HepG2 (cell line): ENCODE data around the gene FAM50A. TPM values are rescaled to one million over a fixed set of nuclear protein-coding genes. Genes with fewer than 3 reads are reported as not detected.

Experiments used
- ATAC-seq: fragments of 200-7000 bp; cut with Tn5 transposase; 3 replicates; pipeline ENCODE4 v1.9.1; 2020; ENCODE audit warnings: mild to moderate bottlenecking, moderate library complexity
- BruUV-seq: library from RNA; stranded (reverse); fragments of 400-500 nt; replicated peaks from 2 replicates; lab custom pipeline; 2021; lab: Mats Ljungman, UMichigan
- CTCF ChIA-PET: fragments of 300-600 bp; formaldehyde crosslinking; extraction: SDS; loops from one replicate; lab custom pipeline; 2021; ENCODE audit warnings: low total read pairs, inconsistent platforms, low intra/inter-chr PET ratio; lab: Yijun Ruan, JAX
- POLR2A ChIA-PET: fragments of 350-600 bp; sonication (Branson Sonifier 250); formaldehyde crosslinking; loops from one replicate; lab custom pipeline; 2020; ENCODE audit warnings: antibody characterized with exemption, inconsistent platforms; lab: Yijun Ruan, JAX
- DNase-seq: peaks from one replicate; pipeline ENCODE4 v3.0.0-alpha.2; 2015; ENCODE audit warnings: low spot score
- FAIRE-seq: peaks from 3 replicates; lab custom pipeline; 2011; peaks lifted over from hg19 to GRCh38; lab: Jason Lieb, UNC
- H2AFZ ChIP-seq: one replicate; pipeline ENCODE4 v1.6.1; 2011; ENCODE audit warnings: low read length, inconsistent platforms
- H3K27ac ChIP-seq: fragments of 300-600 bp; 3 replicates; pipeline ENCODE4 v1.8.0; 2011; ENCODE audit warnings: mixed run types, mild to moderate bottlenecking, mixed read lengths, low read length, inconsistent platforms; ENCODE audit not compliant: insufficient read depth; ENCODE audit errors: extremely low read length
- H3K27me3 ChIP-seq, 2 experiments: fragments of 200-600 bp in 1 of 2; 2 replicates in 1 of 2; 3 replicates in 1 of 2; pipeline versions ENCODE4 v1.6.0 to v1.8.0; 2011; ENCODE audit warnings: low read length in 2 of 2, mild to moderate bottlenecking in 2 of 2, moderate library complexity in 2 of 2, inconsistent platforms in 1 of 2; ENCODE audit not compliant: insufficient read depth in 2 of 2, control insufficient read depth in 1 of 2
- H3K36me3 ChIP-seq, 2 experiments: fragments of 200-600 bp in 1 of 2; replicated peaks in 1 of 2; 2 replicates in 1 of 2; 3 replicates in 1 of 2; pipeline versions ENCODE4 v1.5.1 to v1.8.0; 2011; ENCODE audit warnings: low read length in 2 of 2, inconsistent platforms in 1 of 2; ENCODE audit not compliant: insufficient read depth in 2 of 2, control insufficient read depth in 1 of 2
- H3K4me1 ChIP-seq: 2 replicates; pipeline ENCODE4 v1.5.1; 2012; ENCODE audit warnings: low read length, inconsistent platforms; ENCODE audit not compliant: insufficient read depth
- H3K4me2 ChIP-seq: 2 replicates; pipeline ENCODE4 v1.6.0; 2011; ENCODE audit warnings: low read depth, low read length, inconsistent platforms
- H3K4me3 ChIP-seq, 3 experiments: fragments of 200-600 bp in 1 of 3; sonication (generic), shearing (Covaris generic) in 1 of 3; replicated peaks in 1 of 3; 2 replicates each; pipeline ENCODE4 v1.5.1; 2011 to 2016; ENCODE audit warnings: low read length in 3 of 3, inconsistent platforms in 2 of 3, low read depth in 2 of 3, mild to moderate bottlenecking in 2 of 3, control low read depth in 1 of 3, mixed read lengths in 1 of 3; ENCODE audit not compliant: insufficient read depth in 1 of 3
- H3K79me2 ChIP-seq: one replicate; pipeline ENCODE4 v1.6.1; 2011; ENCODE audit warnings: low read length, inconsistent platforms; ENCODE audit not compliant: insufficient read depth
- H3K9ac ChIP-seq: 2 replicates; pipeline ENCODE4 v1.6.0; 2011; ENCODE audit warnings: mild to moderate bottlenecking, low read depth, low read length, inconsistent platforms; ENCODE audit not compliant: insufficient read depth
- H3K9me3 ChIP-seq: 2 replicates; pipeline ENCODE4 v1.5.1; 2012; ENCODE audit warnings: mild to moderate bottlenecking, low read length
- H4K20me1 ChIP-seq: 2 replicates; pipeline ENCODE4 v1.6.0; 2011; ENCODE audit warnings: inconsistent platforms, mild to moderate bottlenecking, low read length, moderate library complexity; ENCODE audit not compliant: insufficient read depth
- AHR ChIP-seq: IDR thresholded peaks from 2 replicates; pipeline ENCODE4 v1.6.1; 2018; ENCODE audit warnings: missing genetic modification reagents, missing compliant biosample characterization
- CEBPB ChIP-seq: IDR thresholded peaks from 2 replicates; pipeline ENCODE4 v1.6.1; 2011; ENCODE audit warnings: low read depth, low read length, improper control_type of control experiment, borderline replicate concordance
- EHMT2 ChIP-seq: fragments of 200-600 bp; sonication (generic); IDR thresholded peaks from 2 replicates; pipeline ENCODE4 v1.7.0; 2017; ENCODE audit warnings: antibody characterized with exemption, low read depth, low read length, borderline replicate concordance
- ETV5 ChIP-seq: IDR thresholded peaks from 2 replicates; pipeline ENCODE4 v1.6.1; 2018; ENCODE audit warnings: missing biosample characterization, missing genetic modification reagents, inconsistent platforms, borderline replicate concordance
- FIP1L1 ChIP-seq: fragments of 200-400 bp; formaldehyde crosslinking; IDR thresholded peaks from 2 replicates; pipeline ENCODE4 v1.6.1; 2018; ENCODE audit warnings: low read depth, mild to moderate bottlenecking, low read length, moderate library complexity, borderline replicate concordance; ENCODE audit not compliant: insufficient read depth
- GPN1 ChIP-seq: sonication (generic); formaldehyde crosslinking; IDR thresholded peaks from 2 replicates; pipeline ENCODE4 v1.5.1; 2020; ENCODE audit warnings: missing genetic modification reagents, borderline replicate concordance
- HHEX ChIP-seq: IDR thresholded peaks from 2 replicates; pipeline ENCODE4 v1.6.1; 2016; ENCODE audit warnings: control low read depth
- HIVEP1 ChIP-seq: sonication (generic); formaldehyde crosslinking; IDR thresholded peaks from 2 replicates; pipeline ENCODE4 v1.4.0; 2020; ENCODE audit warnings: mild to moderate bottlenecking, missing genetic modification reagents
- HOXD1 ChIP-seq: sonication (generic); formaldehyde crosslinking; IDR thresholded peaks from 2 replicates; pipeline ENCODE4 v1.5.0; 2020; ENCODE audit warnings: missing genetic modification reagents
- KMT2A ChIP-seq: sonication (generic); formaldehyde crosslinking; IDR thresholded peaks from 2 replicates; pipeline ENCODE4 v1.4.0; 2020; ENCODE audit warnings: missing genetic modification reagents
- MEIS2 ChIP-seq: sonication (generic); formaldehyde crosslinking; IDR thresholded peaks from 2 replicates; pipeline ENCODE4 v1.9.0; 2021; ENCODE audit warnings: mild to moderate bottlenecking, missing genetic modification reagents
- POLR2G ChIP-seq: fragments of 200-400 bp; formaldehyde crosslinking; IDR thresholded peaks from 2 replicates; pipeline ENCODE4 v1.6.1; 2018; ENCODE audit warnings: mild to moderate bottlenecking, low read depth, low read length, moderate library complexity
- PRDM4 ChIP-seq: sonication (generic); formaldehyde crosslinking; IDR thresholded peaks from 2 replicates; pipeline ENCODE4 v1.9.0; 2021; ENCODE audit warnings: missing genetic modification reagents, borderline replicate concordance
- SIX1 ChIP-seq: sonication (generic); formaldehyde crosslinking; IDR thresholded peaks from 2 replicates; pipeline ENCODE4 v1.4.0; 2020; ENCODE audit warnings: missing genetic modification reagents, borderline replicate concordance
- SKI ChIP-seq: fragments of 450-650 bp; IDR thresholded peaks from one replicate; pipeline ENCODE4 v1.6.1; 2018; ENCODE audit warnings: mild to moderate bottlenecking; ENCODE audit not compliant: partially characterized antibody
- SMYD3 ChIP-seq: sonication (generic); formaldehyde crosslinking; IDR thresholded peaks from 2 replicates; pipeline ENCODE4 v1.8.1; 2023; ENCODE audit warnings: mild to moderate bottlenecking, missing genetic modification reagents
- SNAI1 ChIP-seq: sonication (generic); formaldehyde crosslinking; IDR thresholded peaks from 2 replicates; pipeline ENCODE4 v1.5.0; 2020; ENCODE audit warnings: mild to moderate bottlenecking, missing genetic modification reagents, borderline replicate concordance
- TGIF2 ChIP-seq: IDR thresholded peaks from 2 replicates; pipeline ENCODE4 v1.6.1; 2016; ENCODE audit warnings: control low read depth, missing compliant biosample characterization
- ZBTB21 ChIP-seq: sonication (generic); formaldehyde crosslinking; IDR thresholded peaks from 2 replicates; pipeline ENCODE4 v1.4.0; 2020; ENCODE audit warnings: missing genetic modification reagents
- ZBTB33 ChIP-seq: sonication (generic); formaldehyde crosslinking; IDR thresholded peaks from 2 replicates; pipeline ENCODE4 v1.4.0; 2020; ENCODE audit warnings: missing genetic modification reagents
- ZNF180 ChIP-seq: sonication (generic); formaldehyde crosslinking; IDR thresholded peaks from 2 replicates; pipeline ENCODE4 v1.4.0; 2020; ENCODE audit warnings: low read depth, missing genetic modification reagents, borderline replicate concordance
- ZNF773 ChIP-seq: sonication (generic); formaldehyde crosslinking; IDR thresholded peaks from 2 replicates; pipeline ENCODE4 v1.4.0; 2020; ENCODE audit warnings: missing genetic modification reagents, borderline replicate concordance
- ZNF790 ChIP-seq: sonication (generic); formaldehyde crosslinking; IDR thresholded peaks from 2 replicates; pipeline ENCODE4 v1.8.0; 2022; ENCODE audit warnings: missing genetic modification reagents, mild to moderate bottlenecking, borderline replicate concordance
- ZSCAN31 ChIP-seq: sonication (generic); formaldehyde crosslinking; IDR thresholded peaks from 2 replicates; pipeline ENCODE4 v1.5.0; 2020; ENCODE audit warnings: low read depth, mild to moderate bottlenecking, missing genetic modification reagents
- WGBS: methylation state at CpG from one replicate; pipeline ENCODE4 v1.1.6; 2017; ENCODE audit warnings: low lambda C conversion rate; 5-methylcytosine and 5-hydroxymethylcytosine counted together
- in situ Hi-C: cut with HindIII; loops from 2 replicates; pipeline ENCODE4 v1.10.0; 2017; ENCODE audit warnings: low pct_unique_long_range_greater_than_20kb; ENCODE audit not compliant: extremely low pct_ligation_motif_present
- intact Hi-C: fragments of 100-400 bp; cut with micrococcal nuclease; formaldehyde crosslinking; loops from one replicate; pipeline ENCODE4 v1.10.0; 2022; ENCODE audit not compliant: unreplicated experiment
- polyA plus RNA-seq, 8 experiments: library from polyadenylated mRNA; depleted of rRNA in 3 of 8; stranded (reverse) in 7 of 8; unstranded in 1 of 8; fragments of >200 nt; fragmentation: Illumina TruSeq in 4 of 8; extraction: Trizol in 4 of 8; gene quantifications; 2 replicates each; pipeline versions ENCODE4 v1.2.1 to v1.2.3, GENCODE V29; 2011 to 2016; ENCODE audit warnings: low read depth in 4 of 8, missing spikeins in 1 of 8, mixed read lengths in 1 of 8; ENCODE audit not compliant: insufficient read depth in 1 of 8
- total RNA-seq, 5 experiments: library from RNA; depleted of rRNA; stranded (reverse); fragments of >200 nt; fragmentation: Illumina TruSeq; extraction: Trizol; gene quantifications; 2 replicates each; pipeline ENCODE4 v1.2.3, GENCODE V29; 2016; ENCODE audit warnings: low read depth in 1 of 5

Gene FAM50A
- total and polyA plus RNA-seq, 2 of the 13 experiments (the other 11 are each of a cell fraction or from before 2014, with no cell fraction given): 30.7 to 40.7 TPM

GRCh38 chrX:154449618-154450017 lies 5.7 kb downstream of the FAM50A start (continued):
- no peak for TF ChIP-seq EHMT2
- no peak for TF ChIP-seq FIP1L1
- TF ChIP-seq SMYD3: no peak
- TF ChIP-seq SIX1 (CRISPR knock-in tag): no peak
- TF ChIP-seq AHR: no peak
- TF ChIP-seq ZBTB21 (CRISPR knock-in tag): no peak
- TF ChIP-seq ZNF773 (CRISPR knock-in tag): no peak

GRCh38 chrX:154450312-154450711 lies 6.4 kb downstream of the FAM50A start:
- ChIA-PET CTCF (no interaction called here), POLR2A (no interaction called here)
- WGBS: 98% methylated on average over 8 of the region's 17 CpGs
- TF ChIP-seq KMT2A (CRISPR knock-in tag) (no peak), TGIF2 (CRISPR knock-in tag) (no peak), GPN1 (no peak), ETV5 (CRISPR knock-in tag) (no peak), ZNF790 (CRISPR knock-in tag) (no peak), HHEX (CRISPR knock-in tag) (no peak), ZBTB33 (CRISPR knock-in tag) (no peak), ZSCAN31 (CRISPR knock-in tag) (no peak), HOXD1 (no peak), SNAI1 (CRISPR knock-in tag) (no peak), HIVEP1 (CRISPR knock-in tag) (no peak), PRDM4 (no peak), ZNF180 (CRISPR knock-in tag) (no peak), SKI (no peak), CEBPB (no peak), POLR2G (no peak), MEIS2 (CRISPR knock-in tag) (no peak)

More at GRCh38 chrX:154450312-154450711, 6.4 kb downstream of the FAM50A start:
- DNase-seq: no peak
- no peak overlapping the region for H2AFZ ChIP-seq
- H3K79me2 ChIP-seq: no peaks in the 10 kb centered on the region
- H3K27me3 ChIP-seq: no peaks in the 10 kb centered on the region
- H4K20me1 ChIP-seq: no peaks in the 10 kb centered on the region
- H3K36me3 ChIP-seq: no peaks in the 10 kb centered on the region; a peak in 1 of 5 replicates
- no peaks in the 10 kb centered on the region for H3K9me3 ChIP-seq
- H3K4me3 ChIP-seq: no peak overlapping the region
- in situ Hi-C loops (no loop called here), intact Hi-C loops (no loop called here)
- H3K27ac ChIP-seq: no peak overlapping the region
- no peak overlapping the region for H3K4me2 ChIP-seq
- no peak overlapping the region for H3K9ac ChIP-seq
- BruUV-seq: no TSS peak
- ATAC-seq: no peak
- H3K4me1 ChIP-seq: peaks cover 3% of the 10 kb centered on the region
- no peak for FAIRE-seq
